Activated CD4-positive, alpha-beta T cell treated with anti-CD3 and anti-CD28 coated beads, Interleukin-2, amount 50 U/mL, for 48 hours (primary cell): ENCODE results near the gene PLIN5.

Experiments used
- DNase-seq, 2 experiments: peaks; one replicate each; pipeline ENCODE4 v3.0.0-alpha.2; 2020

The PLIN5 gene

DNA sequence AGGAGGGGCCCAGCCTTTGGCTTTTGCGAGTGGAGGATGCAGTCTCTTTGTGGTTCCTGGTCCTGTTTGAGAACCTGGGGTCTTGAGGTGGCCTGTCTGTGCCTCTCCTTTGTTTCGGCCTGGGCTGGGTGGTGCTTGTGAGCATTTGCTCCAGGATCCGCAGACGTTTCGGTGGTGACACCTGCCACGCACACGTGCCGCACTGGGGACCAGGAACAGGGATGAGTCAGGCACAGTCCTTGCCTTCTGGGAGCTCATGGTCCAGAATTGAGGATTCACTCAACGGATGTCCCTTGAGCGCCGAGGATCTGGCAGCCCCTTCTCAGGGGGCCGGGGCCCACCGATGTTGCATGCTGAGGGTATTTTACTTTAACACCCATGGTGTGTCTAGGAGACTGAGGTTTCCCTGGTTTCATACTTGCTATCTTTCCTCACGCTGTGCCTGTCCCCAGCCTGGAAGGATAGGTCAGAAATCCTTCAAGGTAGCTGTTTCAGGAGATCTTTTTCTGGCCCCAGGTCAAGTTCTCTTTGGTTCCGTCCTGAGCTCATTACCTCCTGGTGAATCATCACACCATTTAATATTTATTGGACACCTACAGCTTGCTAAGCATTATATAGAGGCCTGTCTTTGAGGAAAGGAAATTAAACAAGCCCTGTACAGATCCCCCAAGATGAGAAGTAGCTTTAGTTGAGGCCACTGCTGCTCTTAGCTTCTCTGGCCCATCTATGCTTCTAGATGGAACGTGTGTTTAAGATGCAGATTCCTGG is 57.8 kb downstream of the PLIN5 start:
- no peak for DNase-seq

DNA sequence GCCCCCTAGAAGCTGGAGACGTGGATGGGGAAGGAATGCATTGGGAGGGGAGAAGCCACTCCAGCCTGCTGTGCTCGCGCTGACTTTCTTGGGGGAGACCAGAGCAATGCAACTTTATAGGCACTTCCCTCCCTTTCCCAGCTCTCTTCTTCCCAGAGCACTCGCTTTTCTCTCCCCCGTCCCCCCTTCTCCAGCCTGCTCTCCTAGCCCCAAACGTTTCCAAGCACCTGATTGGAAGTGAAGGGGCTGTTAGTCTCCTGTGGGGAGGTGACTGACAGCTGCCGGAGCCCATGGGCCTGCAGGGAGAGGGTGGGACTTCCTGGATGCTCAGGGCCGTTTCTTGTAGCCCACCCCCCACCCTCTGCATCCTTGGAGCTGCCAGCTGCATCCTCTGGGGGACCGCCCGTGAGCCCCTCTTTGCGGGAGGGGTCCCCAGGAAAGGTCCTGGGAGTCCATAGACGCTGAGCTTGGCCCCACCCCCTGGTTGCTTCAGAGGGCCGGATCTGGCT is 60.5 kb downstream of the PLIN5 start:
- DNase-seq = peak; percentile 21 to 30

DNA sequence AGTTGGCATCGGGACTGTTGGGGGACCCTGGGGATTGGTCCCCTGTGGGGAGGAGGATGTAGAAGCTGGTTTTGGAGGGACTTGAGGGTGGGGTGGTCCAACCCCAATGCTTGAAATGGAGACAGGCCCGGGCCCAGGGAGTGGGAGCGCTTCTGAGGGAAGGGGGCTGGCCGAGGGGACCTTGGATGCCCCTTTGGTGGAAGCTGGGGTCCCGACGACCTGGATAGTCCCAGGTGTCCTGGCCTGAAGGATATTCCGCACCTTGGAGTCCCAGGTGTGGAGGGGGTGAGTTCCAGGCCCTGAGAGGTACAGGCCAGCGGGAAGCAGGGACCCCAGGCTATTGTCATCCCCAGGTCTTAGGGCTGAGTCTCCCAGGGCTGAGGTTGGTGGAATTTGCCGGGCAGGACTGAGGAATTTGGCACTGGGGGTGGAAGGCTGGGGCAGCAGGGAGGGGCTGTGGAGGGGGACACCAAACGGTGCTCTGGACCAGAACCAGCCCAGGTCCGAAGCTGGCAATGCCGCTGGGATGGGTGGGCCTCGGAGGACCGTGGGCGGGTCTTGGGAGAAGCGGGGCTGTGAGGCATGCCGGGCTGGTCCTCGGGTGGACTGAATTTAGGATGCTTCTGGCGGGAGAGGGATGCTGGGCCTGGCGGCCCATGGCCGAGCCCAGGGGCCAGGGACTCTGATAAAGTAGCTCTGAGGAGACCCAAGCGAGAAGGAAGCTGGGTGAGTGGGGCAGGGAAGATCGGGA is 61.1 kb downstream of the PLIN5 start:
- DNase-seq = no peak

GRCh38 chr19:4473011-4473762 is 61.8 kb downstream of the PLIN5 start:
- DNase-seq = no peak
